OCI-LY1 (cell line): ENCODE results near the gene CNTNAP2.

ENCODE experiments used
- H2AFZ ChIP-seq: fragments of 200-600 bp; sonication (generic), shearing (Covaris generic); 2 replicates; pipeline ENCODE4 v1.6.0; 2014; ENCODE audit warnings: antibody characterized with exemption, mild to moderate bottlenecking, low read length
- H3F3A ChIP-seq: fragments of 200-600 bp; sonication (generic), shearing (Covaris generic); 2 replicates; pipeline ENCODE4 v1.6.0; 2014; ENCODE audit warnings: mild to moderate bottlenecking, antibody characterized with exemption, low read length, moderate library complexity; ENCODE audit not compliant: insufficient read depth
- H3K27ac ChIP-seq: fragments of 200-600 bp; sonication (generic); 2 replicates; pipeline ENCODE4 v1.5.1; 2014; ENCODE audit warnings: low read length, mixed run types, mild to moderate bottlenecking, low read depth; ENCODE audit not compliant: poor library complexity, severe bottlenecking
- H3K27me3 ChIP-seq: fragments of 200-600 bp; sonication (generic); 2 replicates; pipeline ENCODE4 v1.6.0; 2014; ENCODE audit warnings: antibody characterized with exemption, mild to moderate bottlenecking, low read length, moderate library complexity; ENCODE audit not compliant: insufficient read depth
- H3K36me3 ChIP-seq: fragments of 200-600 bp; sonication (generic); 2 replicates; pipeline ENCODE4 v1.6.1; 2014; ENCODE audit warnings: mild to moderate bottlenecking, antibody characterized with exemption, low read length, moderate library complexity, mixed read lengths; ENCODE audit not compliant: insufficient read depth
- H3K4me1 ChIP-seq: fragments of 200-600 bp; sonication (generic); 2 replicates; pipeline ENCODE4 v1.5.1; 2014; ENCODE audit warnings: mild to moderate bottlenecking, low read length, moderate library complexity; ENCODE audit not compliant: insufficient read depth, severe bottlenecking
- H3K4me2 ChIP-seq: fragments of 200-600 bp; sonication (generic), shearing (Covaris generic); 2 replicates; pipeline ENCODE4 v1.6.1; 2014; ENCODE audit warnings: low read length
- H3K4me3 ChIP-seq: fragments of 200-600 bp; sonication (generic); 2 replicates; pipeline ENCODE4 v1.5.1; 2014; ENCODE audit warnings: low read length, low read depth, mild to moderate bottlenecking, mixed read lengths; ENCODE audit not compliant: poor library complexity, severe bottlenecking
- H3K79me2 ChIP-seq: fragments of 200-600 bp; shearing (Covaris generic); 2 replicates; pipeline ENCODE4 v1.6.1; 2016; ENCODE audit warnings: mixed run types, low read length, mixed read lengths; ENCODE audit not compliant: insufficient read depth
- H3K9ac ChIP-seq: fragments of 200-600 bp; sonication (generic), shearing (Covaris generic); 2 replicates; pipeline ENCODE4 v1.6.1; 2014; ENCODE audit warnings: mild to moderate bottlenecking, low read length, mixed read lengths
- H3K9me2 ChIP-seq: fragments of 200-600 bp; sonication (generic), shearing (Covaris generic); 2 replicates; pipeline ENCODE4 v1.6.1; 2014; ENCODE audit warnings: low read depth, mild to moderate bottlenecking, low read length, mixed read lengths
- H3K9me3 ChIP-seq: fragments of 200-600 bp; shearing (Covaris generic); 2 replicates; pipeline ENCODE4 v1.6.1; 2014; ENCODE audit warnings: low read length, mixed read lengths
- H4K20me1 ChIP-seq: fragments of 200-600 bp; sonication (generic), shearing (Covaris generic); 2 replicates; pipeline ENCODE4 v1.6.0; 2016; ENCODE audit warnings: mild to moderate bottlenecking, low read length; ENCODE audit not compliant: insufficient read depth
- EZH2 ChIP-seq: fragments of 200-600 bp; sonication (generic), shearing (Covaris generic); IDR thresholded peaks from 2 replicates; pipeline ENCODE4 v1.8.0; 2017; ENCODE audit warnings: borderline replicate concordance, mixed run types, mild to moderate bottlenecking, antibody characterized with exemption, low read length, moderate library complexity, mixed read lengths
- TF ChIP-seq, protein P1 (sequence below): fragments of 200-600 bp; sonication (generic), shearing (Covaris generic); IDR thresholded peaks from 2 replicates; pipeline ENCODE4 v1.5.1; 2017; ENCODE audit warnings: mild to moderate bottlenecking, antibody characterized with exemption, low read length, moderate library complexity, mixed read lengths

CNTNAP2 gene

DNA sequence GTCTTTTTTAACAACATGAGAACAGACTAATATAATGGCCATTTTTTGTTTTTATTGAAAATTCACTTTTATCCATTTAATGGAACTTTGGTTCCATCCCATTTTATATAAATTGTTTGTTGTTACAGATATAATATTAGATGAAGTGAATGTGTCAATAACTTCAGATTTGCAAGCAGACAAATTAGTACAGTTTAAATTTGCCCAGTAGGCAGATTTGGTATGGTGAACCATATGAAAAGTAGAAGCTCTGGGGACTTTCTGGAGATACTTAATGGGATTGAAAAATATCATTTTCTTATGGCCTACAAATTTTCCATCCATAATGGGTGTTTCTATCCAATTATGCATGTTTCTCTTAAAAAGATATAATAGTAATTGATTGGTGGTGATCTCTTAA lies 1277.7 kb downstream of the CNTNAP2 start:
- Histone ChIP-seq H3K4me2 (no peak overlapping the region), H3K27me3 (no peaks in the 10 kb centered on the region), H2AFZ (no peak overlapping the region), H3K27ac (no peak overlapping the region), H3K79me2 (no peaks in the 10 kb centered on the region), H4K20me1 (no peaks in the 10 kb centered on the region), H3K9me2 (no peaks in the 10 kb centered on the region), H3K9ac (no peak overlapping the region), H3K4me1 (peaks cover 4% of the 10 kb centered on the region), H3K9me3 (no peaks in the 10 kb centered on the region), H3F3A (no peaks in the 10 kb centered on the region), H3K36me3 (no peaks in the 10 kb centered on the region), H3K4me3 (no peak overlapping the region)
- TF ChIP-seq, protein P1, sequence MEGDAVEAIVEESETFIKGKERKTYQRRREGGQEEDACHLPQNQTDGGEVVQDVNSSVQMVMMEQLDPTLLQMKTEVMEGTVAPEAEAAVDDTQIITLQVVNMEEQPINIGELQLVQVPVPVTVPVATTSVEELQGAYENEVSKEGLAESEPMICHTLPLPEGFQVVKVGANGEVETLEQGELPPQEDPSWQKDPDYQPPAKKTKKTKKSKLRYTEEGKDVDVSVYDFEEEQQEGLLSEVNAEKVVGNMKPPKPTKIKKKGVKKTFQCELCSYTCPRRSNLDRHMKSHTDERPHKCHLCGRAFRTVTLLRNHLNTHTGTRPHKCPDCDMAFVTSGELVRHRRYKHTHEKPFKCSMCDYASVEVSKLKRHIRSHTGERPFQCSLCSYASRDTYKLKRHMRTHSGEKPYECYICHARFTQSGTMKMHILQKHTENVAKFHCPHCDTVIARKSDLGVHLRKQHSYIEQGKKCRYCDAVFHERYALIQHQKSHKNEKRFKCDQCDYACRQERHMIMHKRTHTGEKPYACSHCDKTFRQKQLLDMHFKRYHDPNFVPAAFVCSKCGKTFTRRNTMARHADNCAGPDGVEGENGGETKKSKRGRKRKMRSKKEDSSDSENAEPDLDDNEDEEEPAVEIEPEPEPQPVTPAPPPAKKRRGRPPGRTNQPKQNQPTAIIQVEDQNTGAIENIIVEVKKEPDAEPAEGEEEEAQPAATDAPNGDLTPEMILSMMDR, result no peak
- no peak for TF ChIP-seq EZH2

GRCh38 chr7:147400221-147400689 lies 1283.7 kb downstream of the CNTNAP2 start:
- H2AFZ ChIP-seq, result no peak overlapping the region

GRCh38 chr7:147400925-147401324 lies 1284.3 kb downstream of the CNTNAP2 start:
- H3K4me2 ChIP-seq, result no peak overlapping the region

More at GRCh38 chr7:147400221-147400689, 1283.7 kb downstream of the CNTNAP2 start:
- no peak overlapping the region for H3K4me2 ChIP-seq
- no peaks in the 10 kb centered on the region for H4K20me1 ChIP-seq
- H3F3A ChIP-seq, result no peaks in the 10 kb centered on the region
- H3K9me3 ChIP-seq, result no peaks in the 10 kb centered on the region
- H3K9ac ChIP-seq, result no peak overlapping the region
- no peak overlapping the region for H3K27ac ChIP-seq
- no peak for TF ChIP-seq EZH2
- TF ChIP-seq, protein P1, result no peak
- no peaks in the 10 kb centered on the region for H3K27me3 ChIP-seq
- no peaks in the 10 kb centered on the region for H3K36me3 ChIP-seq
- H3K4me3 ChIP-seq, result no peak overlapping the region
- no peaks in the 10 kb centered on the region for H3K9me2 ChIP-seq
- no peaks in the 10 kb centered on the region for H3K79me2 ChIP-seq
- H3K4me1 ChIP-seq, result peaks cover 15% of the 10 kb centered on the region

More at GRCh38 chr7:147400925-147401324, 1284.3 kb downstream of the CNTNAP2 start:
- peaks cover 15% of the 10 kb centered on the region for H3K4me1 ChIP-seq
- no peaks in the 10 kb centered on the region for H3K9me3 ChIP-seq
- TF ChIP-seq EZH2, result no peak
- TF ChIP-seq, protein P1, result no peak
- no peak overlapping the region for H3K9ac ChIP-seq
- no peaks in the 10 kb centered on the region for H3K79me2 ChIP-seq
- H4K20me1 ChIP-seq, result no peaks in the 10 kb centered on the region
- H3K36me3 ChIP-seq, result no peaks in the 10 kb centered on the region
- H3F3A ChIP-seq, result no peaks in the 10 kb centered on the region
- H2AFZ ChIP-seq, result no peak overlapping the region
- H3K27me3 ChIP-seq, result no peaks in the 10 kb centered on the region
- no peaks in the 10 kb centered on the region for H3K9me2 ChIP-seq
- H3K27ac ChIP-seq, result no peak overlapping the region
- H3K4me3 ChIP-seq, result no peak overlapping the region
